HG02642 (cell line): Measurements from ENCODE around the gene CLTC.
"Not testable (repeated sequence)": the region's sequence is repeated elsewhere in the genome, so short reads cannot be mapped to it uniquely, and the experiment has no call there.

Source experiments
- ATAC-seq: cut with Tn5 transposase; IDR thresholded peaks from one replicate; pipeline ENCODE4 v1.9.1; 2021; ENCODE audit warnings: mild to moderate bottlenecking; ENCODE audit not compliant: unreplicated experiment, poor library complexity

Gene CLTC

GRCh38 chr17:59633658-59634359, 14.1 kb downstream of the CLTC start:
- ATAC-seq = no peak

- ATAC-seq = no peak
These were observed 15.2 kb downstream of the CLTC start for GRCh38 chr17:59634632-59635541.

- ATAC-seq = no peak
These were observed 18.1 kb downstream of the CLTC start for GRCh38 chr17:59637611-59638310.

GRCh38 chr17:59638553-59638952, 18.9 kb downstream of the CLTC start:
- ATAC-seq = no peak

- peak; percentile 87 for ATAC-seq
These were observed 22.2 kb downstream of the CLTC start for GRCh38 chr17:59641799-59642484.

- no peak for ATAC-seq
These were observed 22.9 kb downstream of the CLTC start for GRCh38 chr17:59642565-59642964.

- ATAC-seq = no peak
These were observed 23.8 kb downstream of the CLTC start for GRCh38 chr17:59643159-59644140.

GRCh38 chr17:59647288-59647687, 27.6 kb downstream of the CLTC start:
- no peak for ATAC-seq

- ATAC-seq = no peak
These were observed 30.2 kb downstream of the CLTC start for GRCh38 chr17:59649886-59650285.

- ATAC-seq = no peak
These were observed 30.9 kb downstream of the CLTC start for GRCh38 chr17:59650642-59651041.

- no peak for ATAC-seq
These were observed 31.7 kb downstream of the CLTC start for GRCh38 chr17:59651346-59651745.

- ATAC-seq = no peak
These were observed 32.4 kb downstream of the CLTC start for GRCh38 chr17:59652119-59652518.

GRCh38 chr17:59656624-59657023, 36.9 kb downstream of the CLTC start:
- ATAC-seq = not testable (repeated sequence)

GRCh38 chr17:59666235-59666634, 46.5 kb downstream of the CLTC start:
- no peak for ATAC-seq

GRCh38 chr17:59668816-59669215, 49.1 kb downstream of the CLTC start:
- no peak for ATAC-seq

GRCh38 chr17:59669411-59669810, 49.7 kb downstream of the CLTC start:
- ATAC-seq = no peak

GRCh38 chr17:59669944-59670343, 50.2 kb downstream of the CLTC start:
- no peak for ATAC-seq

- ATAC-seq = no peak
These were observed 51.7 kb downstream of the CLTC start for GRCh38 chr17:59671386-59671785.

- ATAC-seq = no peak
These were observed 55.5 kb downstream of the CLTC start for GRCh38 chr17:59675231-59675630.
